B cell (primary cell): ENCODE results near the gene CACNA2D4.
"Not testable (repeated sequence)": the region's sequence is repeated elsewhere in the genome, so short reads cannot be mapped to it uniquely, and the experiment has no call there.

Source experiments
- EZH2 ChIP-seq: IDR thresholded peaks from 2 replicates; pipeline ENCODE4 v1.6.1; 2012; ENCODE audit warnings: borderline replicate concordance, low read depth, mild to moderate bottlenecking, moderate library complexity, low read length; ENCODE audit not compliant: insufficient read depth, poor library complexity, severe bottlenecking
- TF ChIP-seq, protein P1 (sequence below): fragments of 200-600 bp; IDR thresholded peaks from one replicate; pipeline ENCODE4 v1.8.0; 2022; ENCODE audit warnings: antibody characterized with exemption, mild to moderate bottlenecking

DNA sequence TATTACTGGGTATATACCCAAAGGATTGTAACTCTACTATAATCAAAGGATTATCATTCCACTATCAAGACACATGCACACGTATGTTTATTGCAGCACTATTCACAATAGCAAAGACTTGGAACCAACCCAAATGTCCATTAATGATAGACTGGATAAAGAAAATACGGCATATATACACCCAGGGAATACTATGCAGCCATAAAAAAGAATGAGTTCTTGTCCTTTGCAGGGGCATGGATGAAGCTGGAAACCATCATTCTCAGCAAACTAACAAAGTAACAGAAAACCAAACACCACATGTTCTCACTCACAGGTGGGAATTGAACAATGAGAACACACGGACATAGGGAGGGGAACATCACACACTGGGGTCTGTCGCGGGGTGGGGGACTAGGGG, 27.1 kb upstream of the CACNA2D4 start:
- TF ChIP-seq, protein P1, sequence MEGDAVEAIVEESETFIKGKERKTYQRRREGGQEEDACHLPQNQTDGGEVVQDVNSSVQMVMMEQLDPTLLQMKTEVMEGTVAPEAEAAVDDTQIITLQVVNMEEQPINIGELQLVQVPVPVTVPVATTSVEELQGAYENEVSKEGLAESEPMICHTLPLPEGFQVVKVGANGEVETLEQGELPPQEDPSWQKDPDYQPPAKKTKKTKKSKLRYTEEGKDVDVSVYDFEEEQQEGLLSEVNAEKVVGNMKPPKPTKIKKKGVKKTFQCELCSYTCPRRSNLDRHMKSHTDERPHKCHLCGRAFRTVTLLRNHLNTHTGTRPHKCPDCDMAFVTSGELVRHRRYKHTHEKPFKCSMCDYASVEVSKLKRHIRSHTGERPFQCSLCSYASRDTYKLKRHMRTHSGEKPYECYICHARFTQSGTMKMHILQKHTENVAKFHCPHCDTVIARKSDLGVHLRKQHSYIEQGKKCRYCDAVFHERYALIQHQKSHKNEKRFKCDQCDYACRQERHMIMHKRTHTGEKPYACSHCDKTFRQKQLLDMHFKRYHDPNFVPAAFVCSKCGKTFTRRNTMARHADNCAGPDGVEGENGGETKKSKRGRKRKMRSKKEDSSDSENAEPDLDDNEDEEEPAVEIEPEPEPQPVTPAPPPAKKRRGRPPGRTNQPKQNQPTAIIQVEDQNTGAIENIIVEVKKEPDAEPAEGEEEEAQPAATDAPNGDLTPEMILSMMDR, result not testable (repeated sequence)
- not testable (repeated sequence) for TF ChIP-seq EZH2
